Measurements from ENCODE around the gene SMAD6.

- TF ChIP-seq, protein P1, sequence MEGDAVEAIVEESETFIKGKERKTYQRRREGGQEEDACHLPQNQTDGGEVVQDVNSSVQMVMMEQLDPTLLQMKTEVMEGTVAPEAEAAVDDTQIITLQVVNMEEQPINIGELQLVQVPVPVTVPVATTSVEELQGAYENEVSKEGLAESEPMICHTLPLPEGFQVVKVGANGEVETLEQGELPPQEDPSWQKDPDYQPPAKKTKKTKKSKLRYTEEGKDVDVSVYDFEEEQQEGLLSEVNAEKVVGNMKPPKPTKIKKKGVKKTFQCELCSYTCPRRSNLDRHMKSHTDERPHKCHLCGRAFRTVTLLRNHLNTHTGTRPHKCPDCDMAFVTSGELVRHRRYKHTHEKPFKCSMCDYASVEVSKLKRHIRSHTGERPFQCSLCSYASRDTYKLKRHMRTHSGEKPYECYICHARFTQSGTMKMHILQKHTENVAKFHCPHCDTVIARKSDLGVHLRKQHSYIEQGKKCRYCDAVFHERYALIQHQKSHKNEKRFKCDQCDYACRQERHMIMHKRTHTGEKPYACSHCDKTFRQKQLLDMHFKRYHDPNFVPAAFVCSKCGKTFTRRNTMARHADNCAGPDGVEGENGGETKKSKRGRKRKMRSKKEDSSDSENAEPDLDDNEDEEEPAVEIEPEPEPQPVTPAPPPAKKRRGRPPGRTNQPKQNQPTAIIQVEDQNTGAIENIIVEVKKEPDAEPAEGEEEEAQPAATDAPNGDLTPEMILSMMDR (IDR thresholded peaks at IDR 0.05 in 2 of 3, conservative IDR thresholded peaks at IDR 0.05 in 1 of 3; ENCODE audit: control insufficient read depth in 2 of 3, extremely low read depth in 1 of 3, insufficient read depth in 1 of 3, low read depth in 3 of 3, low read length in 3 of 3) = no peak
- no peak for TF ChIP-seq EGR1 (IDR thresholded peaks at IDR 0.05; ENCODE audit: borderline replicate concordance in 1 of 2, low read depth in 2 of 2, low read length in 2 of 2)
- TF ChIP-seq BMI1 (IDR thresholded peaks at IDR 0.05; ENCODE audit: borderline replicate concordance) = no peak
- TF ChIP-seq GABPA (IDR thresholded peaks at IDR 0.05; ENCODE audit: low read depth) = no peak
- no peak for TF ChIP-seq CHD1 (IDR thresholded peaks at IDR 0.05; ENCODE audit: low read depth, low read length)
- TF ChIP-seq CHD4 (IDR thresholded peaks at IDR 0.05) = no peak
Measured at GRCh38 chr15:66741646-66742045, 39.6 kb downstream of the SMAD6 start.

Measured in GM12878 (cell line).